CMK (cell line): ENCODE measurements around the gene RPS6KA5.
"Not testable (repeated sequence)": the region's sequence is repeated elsewhere in the genome, so short reads cannot be mapped to it uniquely, and the experiment has no call there.

ENCODE experiments used
- DNase-seq: peaks from one replicate; pipeline ENCODE4 v3.0.0-alpha.2; 2010; ENCODE audit warnings: low read depth

The RPS6KA5 gene

DNA sequence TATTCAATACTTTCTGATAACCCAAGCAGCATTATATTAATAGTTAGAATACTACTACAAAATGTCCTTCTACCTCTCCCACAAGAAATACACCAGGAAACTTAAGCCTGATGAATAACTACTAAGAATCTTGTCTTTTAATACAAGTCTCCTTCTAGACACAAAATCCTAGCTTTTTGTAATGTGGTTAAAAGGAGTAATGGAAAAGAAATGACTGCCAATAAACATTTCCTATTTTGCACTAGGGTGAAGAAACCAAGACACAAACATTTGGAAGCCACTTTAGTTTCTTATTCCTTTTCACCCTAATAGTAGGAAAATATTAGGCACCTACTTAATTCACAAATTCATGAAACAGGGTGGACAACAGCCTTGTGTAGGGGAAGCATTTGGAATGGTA, 192.9 kb downstream of the RPS6KA5 start:
- no peak for DNase-seq

DNA sequence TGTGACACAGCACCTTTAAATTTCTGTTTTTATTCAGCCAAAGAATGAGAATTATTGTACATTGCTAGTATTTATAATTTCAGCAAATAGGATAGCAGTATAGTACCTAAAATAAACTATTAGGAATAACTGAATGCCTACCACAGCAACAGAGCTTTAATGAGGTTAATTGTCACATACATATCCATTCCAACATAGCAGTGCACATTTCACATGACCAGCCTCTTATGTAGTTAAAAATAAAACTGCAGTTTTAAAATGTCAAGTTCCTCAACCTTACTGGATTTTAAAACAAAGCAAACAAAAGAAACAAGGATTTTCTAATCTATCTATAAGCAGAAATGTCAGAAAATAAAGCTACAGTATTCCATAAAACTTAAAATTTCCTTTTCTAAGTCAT, 193.6 kb downstream of the RPS6KA5 start:
- no peak for DNase-seq

DNA sequence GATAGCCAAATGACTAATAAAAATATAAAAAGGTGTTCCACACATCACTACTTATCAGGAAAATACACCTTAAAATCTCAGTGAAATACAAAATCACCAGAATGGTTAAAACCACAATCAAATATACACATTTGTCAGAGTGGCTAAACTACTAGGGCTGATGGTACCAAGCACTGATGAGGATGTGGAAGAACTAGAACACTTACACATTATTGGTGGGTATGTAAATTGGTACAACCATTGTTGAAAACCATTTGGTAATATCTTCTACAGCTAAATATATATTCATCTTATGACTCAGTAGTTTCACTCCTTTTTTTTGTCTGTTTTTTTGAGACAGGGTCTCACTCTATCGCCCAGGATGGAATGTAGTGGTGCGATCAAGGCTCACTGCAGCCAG, 195.7 kb downstream of the RPS6KA5 start:
- DNase-seq = no peak

DNA sequence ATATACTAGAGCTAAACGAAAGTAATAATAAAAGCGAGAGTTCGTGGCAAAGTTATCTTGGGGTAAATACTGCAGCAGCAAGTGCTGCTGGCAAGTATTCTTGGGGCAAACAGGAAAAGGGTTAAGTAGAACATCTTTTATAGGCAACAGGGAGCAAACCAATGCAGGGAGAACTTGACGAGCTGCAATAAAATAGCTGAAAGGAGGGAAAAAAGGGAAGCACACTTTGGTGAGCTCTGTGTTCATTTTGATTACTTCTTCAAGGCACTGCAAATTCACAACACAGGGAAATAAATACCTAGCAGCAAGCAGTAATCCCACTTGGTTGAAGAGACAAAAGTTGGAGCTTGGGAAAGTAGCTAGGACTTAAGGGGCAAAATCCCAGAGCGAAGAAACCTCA, 201.9 kb downstream of the RPS6KA5 start:
- DNase-seq = no peak

DNA sequence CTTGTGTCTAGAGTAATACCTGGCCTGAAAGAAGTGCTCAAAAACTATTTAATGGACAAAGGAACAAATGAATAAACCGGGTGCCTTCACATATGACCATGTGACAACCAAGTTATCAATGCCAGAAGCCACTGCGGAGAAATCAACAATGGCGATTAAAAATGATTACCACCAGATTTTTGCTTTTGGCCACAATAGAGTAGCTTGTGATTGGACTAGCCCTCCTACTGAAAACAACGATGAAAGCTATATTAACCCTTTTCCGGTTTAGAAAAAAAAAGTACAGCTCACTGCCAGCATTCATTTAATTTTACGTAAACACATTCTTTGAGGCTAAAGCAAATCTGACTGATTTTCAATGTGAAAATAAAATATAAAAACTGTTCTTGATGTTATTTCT, 202.6 kb downstream of the RPS6KA5 start:
- no peak for DNase-seq

DNA sequence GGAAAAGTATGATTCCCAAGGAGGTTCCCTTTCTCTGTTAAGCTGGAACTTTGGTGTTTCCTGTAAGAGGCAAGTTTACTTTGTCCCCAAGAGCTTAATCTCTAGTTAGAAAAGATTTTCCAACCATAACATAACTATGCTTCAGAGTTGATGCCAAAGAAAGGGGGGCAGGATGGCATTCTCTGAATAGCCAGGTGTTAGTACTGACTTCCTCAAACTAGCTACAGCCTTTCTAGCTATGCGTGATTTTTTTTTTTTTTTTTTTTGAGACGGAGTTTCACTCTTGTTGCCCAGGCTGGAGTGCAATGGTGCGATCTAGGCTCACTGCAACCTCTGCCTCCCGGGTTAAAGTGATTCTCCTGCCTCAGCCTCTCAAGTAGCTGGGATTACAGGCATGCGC, 204.3 kb downstream of the RPS6KA5 start:
- not testable (repeated sequence) for DNase-seq

DNA sequence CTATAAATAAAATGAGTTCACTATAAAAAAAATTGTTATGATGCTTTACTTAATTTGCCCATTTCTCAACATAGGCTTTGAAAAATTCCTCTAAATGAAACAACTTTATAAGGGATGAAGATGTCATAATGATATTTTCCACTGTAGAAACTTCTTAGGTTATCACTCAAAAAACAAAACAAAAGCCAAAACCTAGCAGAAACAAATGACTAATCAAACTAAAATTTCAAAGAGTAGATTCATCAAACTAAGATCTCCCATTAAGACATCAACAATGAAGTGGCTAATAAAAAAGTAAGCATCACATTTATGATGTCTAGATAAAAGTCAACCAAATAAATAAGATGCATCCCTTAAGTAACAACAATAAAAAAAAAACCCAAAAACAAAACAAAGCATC, 207.3 kb downstream of the RPS6KA5 start:
- no peak for DNase-seq

DNA sequence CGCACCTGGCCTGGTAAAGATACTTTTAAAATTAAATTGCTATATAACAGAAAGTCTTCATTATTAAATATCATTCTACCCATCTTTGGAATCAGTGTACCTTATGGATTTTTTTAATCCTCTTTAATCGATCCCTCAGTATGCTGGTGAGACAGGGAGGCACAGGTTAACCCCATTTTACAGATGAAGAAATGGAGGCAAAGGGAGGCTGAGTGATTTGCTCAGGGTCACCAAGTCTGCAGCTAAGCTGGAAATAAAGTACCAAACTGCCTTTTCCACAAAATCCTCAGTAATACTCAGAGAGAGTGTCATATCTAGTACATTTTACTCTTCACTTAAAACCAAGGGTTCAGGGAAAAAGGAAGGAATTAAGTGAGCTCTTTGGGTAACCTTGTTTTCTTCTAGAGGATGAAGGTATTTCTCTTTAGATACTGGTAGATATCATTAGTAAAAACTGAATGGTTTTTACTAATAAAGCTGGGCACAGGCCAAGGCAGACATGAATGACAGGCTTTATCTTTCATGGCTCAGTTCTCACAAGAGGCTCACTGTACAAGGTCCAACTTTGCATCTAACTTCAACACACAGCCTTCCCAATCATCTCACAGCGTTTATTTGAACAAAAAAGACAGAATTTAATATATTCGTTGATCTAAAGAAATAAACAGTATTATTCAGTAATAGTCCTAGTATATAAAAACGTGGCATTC, 209.0 kb downstream of the RPS6KA5 start:
- no peak for DNase-seq

DNA sequence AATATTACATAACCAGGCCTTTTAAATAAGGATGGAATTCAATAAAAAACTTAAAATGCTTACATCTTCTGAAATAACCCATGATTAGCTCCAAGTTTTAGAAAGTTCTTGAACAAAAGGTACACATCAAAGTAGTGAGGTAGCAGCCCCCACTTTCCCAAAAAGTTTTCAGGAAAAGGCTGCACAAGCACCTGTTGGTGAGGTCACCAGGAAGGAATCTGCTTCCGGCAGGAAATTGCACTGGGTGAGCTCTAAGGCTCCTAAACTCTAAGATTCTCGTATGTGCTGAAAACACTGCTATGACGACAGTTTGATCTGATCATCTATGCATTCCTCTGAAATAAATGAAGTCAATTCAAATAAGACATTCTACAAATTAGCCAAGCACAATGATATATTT, 210.0 kb downstream of the RPS6KA5 start:
- no peak for DNase-seq

DNA sequence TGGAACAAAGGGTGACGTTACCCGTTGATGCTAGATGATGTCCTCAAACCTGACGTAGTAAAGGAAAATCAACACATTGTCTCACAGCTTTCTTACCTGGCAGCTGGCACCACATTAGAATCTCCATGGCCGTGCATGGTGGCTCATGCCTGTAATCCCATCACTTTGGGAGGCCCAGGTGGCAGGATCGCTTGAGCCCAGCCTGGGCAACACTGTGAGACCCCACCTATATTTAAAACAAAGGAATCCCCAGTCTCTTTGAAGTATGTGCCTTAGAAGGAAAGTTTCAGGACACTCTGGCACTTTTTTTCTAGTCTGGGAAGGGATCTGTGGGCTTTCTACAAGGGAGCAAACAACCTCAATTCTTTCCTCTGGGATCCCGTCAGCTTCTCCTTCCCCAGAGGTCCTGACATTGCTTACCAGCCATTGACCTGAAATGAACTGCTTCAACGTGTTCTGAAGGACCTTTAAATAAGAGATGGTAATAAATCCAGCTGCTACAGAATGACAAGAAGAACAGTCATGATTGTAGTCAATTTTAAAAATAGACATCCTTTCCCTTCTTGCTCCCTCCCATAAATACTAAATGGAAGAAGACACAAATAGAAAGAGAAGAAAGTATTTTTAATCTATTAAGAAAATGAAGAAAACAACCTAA, 210.5 kb downstream of the RPS6KA5 start:
- no peak for DNase-seq

DNA sequence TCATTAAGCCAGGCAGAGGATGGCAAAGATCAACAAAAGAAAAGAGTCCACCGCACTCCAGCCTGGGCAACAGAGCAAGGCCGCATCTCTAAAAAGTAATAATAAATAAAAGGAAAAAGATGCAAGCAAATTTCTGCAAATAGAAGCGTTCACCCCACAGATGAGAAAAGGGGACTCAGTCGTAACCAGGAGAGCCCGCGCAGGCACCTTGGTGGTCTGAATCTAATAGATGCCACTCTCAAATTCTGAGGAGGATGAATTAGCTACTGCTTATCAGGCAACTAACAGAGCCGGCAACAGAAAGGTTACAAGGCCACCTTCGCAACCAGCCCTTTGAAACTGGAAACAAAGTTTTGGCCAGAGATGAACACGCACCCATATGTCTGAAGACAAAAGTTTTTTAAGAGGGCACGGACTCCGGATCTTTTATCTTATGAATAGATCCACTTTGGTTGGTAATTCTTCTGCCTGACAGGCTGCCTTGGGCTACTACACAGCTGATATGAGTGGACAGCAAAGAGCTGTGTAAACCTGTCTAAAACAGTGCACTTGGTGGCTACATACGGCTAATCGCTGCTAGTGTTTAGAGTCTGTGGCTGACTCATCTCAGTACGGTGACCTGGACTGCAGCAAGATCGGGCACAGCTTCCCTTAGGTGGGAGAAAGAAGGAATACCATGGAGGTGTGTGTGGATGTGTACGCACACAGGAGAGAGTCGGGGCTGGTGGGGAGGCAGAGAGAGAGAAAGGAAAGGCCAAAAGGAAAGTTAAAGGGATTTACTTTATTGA, 211.3 kb downstream of the RPS6KA5 start:
- no peak for DNase-seq

DNA sequence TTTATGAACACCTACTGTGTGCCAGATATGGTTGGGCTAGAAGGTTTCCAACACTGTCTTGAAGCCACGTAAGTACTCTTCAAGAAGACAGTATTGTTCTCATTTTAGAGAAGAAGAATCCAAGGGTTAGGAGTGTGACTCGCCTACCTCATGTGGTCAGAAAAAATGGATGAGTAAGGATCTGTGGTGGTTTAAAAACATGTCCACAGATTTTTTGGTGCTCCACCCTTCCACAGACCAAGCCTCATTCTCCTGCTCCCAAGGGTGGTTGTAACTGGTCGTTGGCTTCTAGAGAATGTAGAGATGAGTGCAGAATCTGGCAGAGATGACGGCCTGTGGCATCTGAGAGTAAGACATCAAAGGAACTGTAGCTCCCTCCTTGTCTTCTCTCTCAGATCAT, 213.9 kb downstream of the RPS6KA5 start:
- no peak for DNase-seq

DNA sequence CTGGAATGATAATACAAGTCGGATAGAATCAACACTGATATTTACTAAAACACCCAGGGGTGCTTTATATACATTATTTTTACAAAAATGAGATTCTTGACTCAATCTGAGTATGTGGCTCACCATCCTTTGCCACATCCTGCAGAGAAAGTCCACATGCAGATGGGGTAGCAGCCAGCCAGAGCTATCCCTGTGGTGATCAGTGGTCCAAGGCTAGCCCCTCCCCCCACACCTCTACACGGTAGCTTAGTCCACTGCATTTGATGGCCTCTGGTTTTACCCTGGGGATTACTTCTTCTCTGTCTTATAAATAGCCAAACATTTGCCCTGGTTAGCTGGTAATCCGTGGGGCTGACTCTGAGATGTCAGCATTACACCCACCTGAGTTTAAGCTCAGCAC, 216.1 kb downstream of the RPS6KA5 start:
- no peak for DNase-seq

DNA sequence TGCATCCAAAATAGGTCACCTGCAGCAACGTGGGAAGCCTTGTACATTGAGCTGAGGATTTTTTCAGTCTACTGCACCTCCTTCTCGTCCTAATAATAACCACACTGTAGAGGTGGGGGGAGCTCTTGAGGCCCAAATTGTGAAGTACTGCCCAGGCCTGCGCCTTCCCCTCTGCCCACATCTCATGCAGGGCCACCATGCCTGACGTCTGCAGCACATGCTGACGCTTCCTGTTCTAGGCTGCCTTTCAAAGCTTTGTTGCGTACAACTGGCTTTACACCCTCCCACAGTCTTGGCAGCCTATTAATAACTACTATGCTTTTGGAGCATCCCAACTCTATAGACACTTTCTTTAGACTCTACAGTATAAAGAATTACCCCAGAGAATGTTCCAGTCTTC, 217.7 kb downstream of the RPS6KA5 start:
- DNase-seq = no peak

DNA sequence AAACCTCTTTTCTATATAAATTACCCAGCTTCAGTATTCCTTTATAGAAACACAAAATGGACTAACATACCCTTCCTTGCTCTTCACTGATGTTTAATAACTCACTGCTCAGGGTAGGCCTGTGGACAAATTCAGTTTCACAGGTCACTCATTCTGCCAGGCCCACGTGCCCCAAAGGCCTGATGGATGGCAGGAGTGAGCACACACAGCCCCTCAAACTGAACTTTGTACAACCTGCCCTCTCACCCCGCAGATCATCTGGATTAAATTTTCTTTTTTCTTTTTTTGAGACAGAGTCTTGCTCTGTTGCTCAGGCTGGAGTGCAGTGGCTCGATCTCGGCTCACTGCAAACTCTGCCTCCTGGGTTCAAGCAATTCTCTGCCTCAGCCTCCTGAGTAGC, 219.8 kb downstream of the RPS6KA5 start:
- not testable (repeated sequence) for DNase-seq

DNA sequence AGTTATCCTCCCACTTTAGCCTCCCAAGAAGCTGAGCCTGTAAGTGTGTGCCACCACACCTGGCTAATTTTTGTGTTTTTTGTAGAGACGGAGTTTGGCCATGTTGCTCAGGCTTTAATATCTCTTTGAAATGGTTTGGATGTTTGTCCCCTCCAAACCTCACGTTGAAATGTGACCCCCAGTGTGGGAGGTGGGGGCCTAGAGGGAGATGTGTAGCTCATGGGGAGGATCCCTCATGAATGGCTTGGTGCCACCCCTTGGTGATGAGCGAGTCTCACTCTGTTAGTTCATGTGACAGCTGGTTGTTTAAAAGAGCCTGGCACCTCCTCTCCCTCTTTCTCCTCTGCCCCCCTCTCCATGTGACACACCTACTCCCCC, 220.6 kb downstream of the RPS6KA5 start:
- DNase-seq = no peak

DNA sequence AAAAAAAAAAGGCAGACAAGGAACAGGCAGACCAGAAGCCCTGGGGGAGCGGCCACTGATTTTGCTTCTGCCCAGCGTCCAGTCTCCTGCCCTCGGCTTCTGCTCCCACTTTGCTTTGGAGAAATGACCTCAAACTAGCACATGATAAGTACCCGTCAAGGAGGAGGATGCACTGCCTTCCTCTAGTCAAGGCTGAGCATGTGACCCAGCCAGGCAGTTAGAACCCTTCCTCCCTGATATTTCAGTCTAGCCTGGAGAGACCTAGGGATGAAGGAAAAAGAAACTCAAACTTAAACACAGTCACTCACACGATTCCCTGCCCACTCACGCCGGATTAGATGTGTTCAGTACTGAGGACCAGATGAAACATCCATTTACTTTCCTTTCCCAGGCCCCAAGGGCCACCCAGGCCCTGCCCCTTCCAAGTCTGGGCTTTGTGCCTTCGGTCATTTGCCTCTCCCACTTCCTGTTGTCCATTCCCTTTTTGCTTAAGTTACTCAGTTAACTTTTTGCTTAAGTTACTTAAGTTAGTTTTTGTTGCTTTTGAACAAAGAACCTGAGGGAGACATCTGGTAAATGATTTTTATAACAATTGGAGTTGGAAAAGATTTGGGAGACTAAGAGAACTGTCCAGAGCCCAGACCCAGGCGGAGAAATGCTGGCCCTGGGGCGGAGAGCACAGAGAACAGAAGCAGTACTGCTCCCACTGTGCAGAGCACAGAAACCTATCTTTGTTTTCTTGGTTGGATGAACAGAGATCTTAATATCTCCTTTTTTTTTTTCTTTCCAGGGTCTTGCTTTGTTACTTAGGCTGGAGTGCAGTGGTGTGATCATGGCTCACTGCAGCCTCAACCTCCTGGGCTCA, 221.2 kb downstream of the RPS6KA5 start:
- DNase-seq = no peak

DNA sequence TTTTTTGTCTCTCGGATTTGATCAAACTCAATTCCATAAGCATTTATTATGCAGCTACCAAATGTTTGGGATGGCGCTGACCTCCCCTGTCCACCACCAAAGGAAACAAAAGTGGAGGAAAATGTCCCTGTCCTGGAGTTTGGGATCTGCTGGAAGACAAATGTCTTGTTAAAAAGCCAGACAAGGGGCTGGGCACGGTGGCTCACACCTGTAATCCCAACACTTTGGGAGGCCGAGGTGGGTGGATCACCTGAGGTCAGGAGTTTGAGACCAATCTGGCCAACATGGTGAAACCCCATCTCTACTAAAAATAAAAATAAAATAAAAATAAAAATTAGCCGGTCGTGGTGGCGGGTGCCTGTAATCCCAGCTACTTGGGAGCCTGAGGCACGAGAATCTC, 221.9 kb downstream of the RPS6KA5 start:
- not testable (repeated sequence) for DNase-seq

DNA sequence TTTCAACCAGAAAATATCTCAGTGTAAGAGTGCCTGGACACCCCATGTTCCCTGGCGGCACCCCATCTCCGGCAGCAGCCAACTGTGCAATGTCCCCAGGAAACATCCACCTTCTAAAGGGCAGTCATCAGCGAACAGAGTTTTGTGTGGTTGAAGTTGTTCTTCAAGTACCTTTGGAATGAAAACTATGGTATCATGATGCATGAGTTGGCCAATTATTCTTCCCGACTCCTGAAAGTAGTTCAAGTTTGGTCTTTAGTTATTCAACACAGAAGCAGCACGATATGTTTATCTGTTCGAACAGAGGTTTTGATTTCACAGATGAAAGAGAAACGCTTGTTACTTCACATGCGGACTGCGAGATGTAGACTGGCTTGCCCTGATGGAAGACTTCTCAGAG, 223.1 kb downstream of the RPS6KA5 start:
- no peak for DNase-seq

DNA sequence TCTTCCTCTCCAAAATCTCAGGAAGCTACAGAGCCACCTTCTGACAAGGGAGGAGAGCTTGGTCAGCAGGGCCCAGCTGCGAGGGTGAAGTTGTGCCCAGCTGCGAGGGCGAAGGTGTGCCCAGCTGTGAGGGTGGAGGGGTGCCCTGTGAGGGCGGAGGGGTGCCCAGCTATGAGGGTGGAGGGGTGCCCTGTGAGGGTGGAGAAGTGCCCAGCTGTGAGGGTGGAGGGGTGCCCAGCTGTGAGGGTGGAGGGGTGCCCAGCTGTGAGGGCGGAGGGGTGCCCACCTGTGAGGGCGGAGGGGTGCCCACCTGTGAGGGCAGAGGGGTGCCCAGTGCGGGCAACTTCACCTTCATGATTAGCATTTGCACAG, 223.8 kb downstream of the RPS6KA5 start:
- no peak for DNase-seq

DNA sequence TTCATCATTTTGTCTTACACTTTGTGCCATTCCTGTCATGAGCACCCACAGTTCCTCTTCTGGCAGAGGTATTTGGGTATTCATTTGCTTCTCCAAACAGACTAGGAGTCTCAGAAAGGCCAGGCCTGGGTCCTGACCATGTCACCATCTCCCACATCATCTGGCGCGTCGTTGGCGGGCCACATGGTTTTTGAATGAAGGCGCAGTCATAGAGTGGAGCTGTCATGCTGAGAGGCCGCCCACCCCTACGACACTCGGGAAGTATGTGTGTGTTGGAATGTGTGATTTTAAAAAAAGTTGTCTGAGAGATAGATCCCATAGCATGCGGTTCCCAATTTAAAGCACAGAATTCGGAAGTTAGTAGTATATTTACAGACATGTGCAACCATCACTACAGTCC, 228.6 kb downstream of the RPS6KA5 start:
- DNase-seq = no peak

DNA sequence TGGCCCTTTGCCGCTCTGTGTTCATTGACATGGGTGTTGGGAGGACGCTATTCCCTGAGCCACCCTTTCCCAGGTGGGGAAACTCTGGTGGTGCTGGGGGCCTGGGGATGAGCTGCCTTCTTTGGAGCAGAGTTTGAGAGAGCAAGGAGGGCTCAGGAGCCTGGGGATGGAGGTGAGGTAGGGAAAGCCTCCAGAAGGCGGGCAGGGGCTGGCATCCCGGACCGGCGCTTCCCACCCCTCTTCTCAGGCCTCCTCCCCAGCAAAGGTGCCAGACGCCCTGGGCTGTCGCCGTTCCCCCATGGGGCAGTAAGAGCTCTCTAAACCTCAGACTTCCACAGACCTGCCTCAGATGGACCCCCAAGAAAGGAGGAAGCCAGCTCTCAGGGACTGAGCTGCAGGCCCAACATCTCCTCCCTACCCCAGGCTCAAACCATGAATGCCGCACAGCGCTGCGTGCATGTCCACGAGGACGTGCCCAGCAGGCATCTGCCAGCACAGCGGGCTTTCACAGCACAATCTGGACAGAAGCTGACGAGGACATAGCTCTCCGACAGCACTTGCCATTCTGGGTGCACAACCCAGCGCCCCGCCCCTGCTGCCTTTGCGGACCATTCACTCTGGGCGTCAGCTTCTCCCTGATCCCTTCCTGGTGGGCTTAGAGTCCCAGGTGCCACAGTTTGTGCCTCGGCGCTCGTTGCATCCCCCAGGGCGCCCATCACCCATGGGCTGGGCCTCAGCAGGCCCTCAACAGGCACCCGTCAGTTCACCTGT, 229.3 kb downstream of the RPS6KA5 start:
- no peak for DNase-seq
